Measurements from ENCODE around the gene TLK2. TPM values are rescaled to one million over a fixed set of nuclear protein-coding genes. Genes with fewer than 3 reads are reported as not detected.
A peak's percentile ranks its signal among the peaks of the same experiment; 100 is the strongest.

Gene TLK2
- total RNA-seq, 1 experiment from 2014 or later: 56.1 TPM

DNA sequence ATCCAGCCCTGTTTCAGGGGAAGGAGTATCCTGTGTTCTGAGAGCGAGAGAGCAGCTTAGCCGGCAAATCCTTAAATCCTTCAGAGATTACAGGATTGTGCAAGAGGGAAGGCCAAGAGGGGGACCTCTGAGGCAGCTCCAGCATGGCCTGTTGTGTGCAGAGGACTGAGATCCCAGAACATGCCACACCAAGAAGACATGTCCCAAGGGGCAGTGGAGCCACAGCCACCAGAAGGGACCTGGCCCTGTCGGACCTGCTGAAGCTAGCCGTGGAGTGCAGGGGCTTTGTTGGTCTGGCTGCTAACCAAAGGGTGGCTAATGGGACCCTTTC lies 147.2 kb downstream of the TLK2 start:
- no peaks in the 10 kb centered on the region for H3K27me3 Mint-ChIP-seq (ENCODE audit: insufficient read depth, unreplicated experiment)
- CTCF ChIA-PET: no interaction called here
- intact Hi-C loops (cut with micrococcal nuclease): no loop called here

GRCh38 chr17:62626719-62627218 lies 148.1 kb downstream of the TLK2 start:
- Mint-ChIP-seq H3K36me3 (ENCODE audit: insufficient read depth, unreplicated experiment) (peaks cover 12% of the 10 kb centered on the region), H3K27ac (ENCODE audit: low read depth, unreplicated experiment) (no peak overlapping the region), H3K4me3 (ENCODE audit: unreplicated experiment) (peak overlapping the region; percentile 74), H3K27me3 (ENCODE audit: insufficient read depth, unreplicated experiment) (no peaks in the 10 kb centered on the region), H3K9me3 (ENCODE audit: unreplicated experiment) (no peaks in the 10 kb centered on the region), H3K4me1 (ENCODE audit: insufficient read depth, unreplicated experiment) (peaks cover 15% of the 10 kb centered on the region)
- intact Hi-C loops (cut with micrococcal nuclease): no loop called here
- BruUV-seq (replicated peaks): no TSS peak
- CTCF ChIA-PET: interaction anchor here (0.6 kb wide), 1 partner anchor 33 kb away, joined by 3 read pairs; no protein-coding TSS in a partner anchor
- DNase-seq (ENCODE audit: unreplicated experiment): peak; percentile 72
- POLR2A ChIA-PET: interaction anchor here (0.6 kb wide), 1 partner anchor 1109 kb away, joined by 3 read pairs; no protein-coding TSS in a partner anchor
- TF ChIP-seq, protein P1, sequence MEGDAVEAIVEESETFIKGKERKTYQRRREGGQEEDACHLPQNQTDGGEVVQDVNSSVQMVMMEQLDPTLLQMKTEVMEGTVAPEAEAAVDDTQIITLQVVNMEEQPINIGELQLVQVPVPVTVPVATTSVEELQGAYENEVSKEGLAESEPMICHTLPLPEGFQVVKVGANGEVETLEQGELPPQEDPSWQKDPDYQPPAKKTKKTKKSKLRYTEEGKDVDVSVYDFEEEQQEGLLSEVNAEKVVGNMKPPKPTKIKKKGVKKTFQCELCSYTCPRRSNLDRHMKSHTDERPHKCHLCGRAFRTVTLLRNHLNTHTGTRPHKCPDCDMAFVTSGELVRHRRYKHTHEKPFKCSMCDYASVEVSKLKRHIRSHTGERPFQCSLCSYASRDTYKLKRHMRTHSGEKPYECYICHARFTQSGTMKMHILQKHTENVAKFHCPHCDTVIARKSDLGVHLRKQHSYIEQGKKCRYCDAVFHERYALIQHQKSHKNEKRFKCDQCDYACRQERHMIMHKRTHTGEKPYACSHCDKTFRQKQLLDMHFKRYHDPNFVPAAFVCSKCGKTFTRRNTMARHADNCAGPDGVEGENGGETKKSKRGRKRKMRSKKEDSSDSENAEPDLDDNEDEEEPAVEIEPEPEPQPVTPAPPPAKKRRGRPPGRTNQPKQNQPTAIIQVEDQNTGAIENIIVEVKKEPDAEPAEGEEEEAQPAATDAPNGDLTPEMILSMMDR (IDR thresholded peaks at IDR 0.05; ENCODE audit: unreplicated experiment): no peak

More for the DNA sequence above, 147.2 kb downstream of the TLK2 start:
- BruUV-seq (replicated peaks): no TSS peak
- Mint-ChIP-seq H3K36me3 (ENCODE audit: insufficient read depth, unreplicated experiment) (peaks cover 12% of the 10 kb centered on the region), H3K9me3 (ENCODE audit: unreplicated experiment) (no peaks in the 10 kb centered on the region), H3K4me3 (ENCODE audit: unreplicated experiment) (no peak overlapping the region), H3K4me1 (ENCODE audit: insufficient read depth, unreplicated experiment) (peaks cover 15% of the 10 kb centered on the region), H3K27ac (ENCODE audit: low read depth, unreplicated experiment) (no peak overlapping the region)
- POLR2A ChIA-PET: interaction anchor here (0.8 to 1.2 kb wide), 2 partner anchors 15 to 45 kb away, joined by 3 to 4 read pairs; no protein-coding TSS in a partner anchor
- no peak for DNase-seq (ENCODE audit: unreplicated experiment)
- TF ChIP-seq, protein P1 (IDR thresholded peaks at IDR 0.05; ENCODE audit: unreplicated experiment): no peak

GRCh38 chr17:62627219-62627903 lies 148.7 kb downstream of the TLK2 start, which contains the start of gene MRC2:
TSS of gene MRC2 (plus strand) at chr17:62627670. CDS start at chr17:62627803, 133 bp downstream.
- peak; percentile 61 for DNase-seq (ENCODE audit: unreplicated experiment)
- H3K27me3 Mint-ChIP-seq (ENCODE audit: insufficient read depth, unreplicated experiment): no peaks in the 10 kb centered on the region
- H3K9me3 Mint-ChIP-seq (ENCODE audit: unreplicated experiment): no peaks in the 10 kb centered on the region
- CTCF ChIA-PET: interaction anchor here (0.6 kb wide), 1 partner anchor 34 kb away, joined by 3 read pairs; no protein-coding TSS in a partner anchor
- TF ChIP-seq, protein P1 (IDR thresholded peaks at IDR 0.05; ENCODE audit: unreplicated experiment): no peak
- H3K4me1 Mint-ChIP-seq (ENCODE audit: insufficient read depth, unreplicated experiment): peaks cover 15% of the 10 kb centered on the region
- H3K4me3 Mint-ChIP-seq (ENCODE audit: unreplicated experiment): peak within 1 kb of the TSS; percentile 74
- no peak within 1 kb of the TSS for H3K27ac Mint-ChIP-seq (ENCODE audit: low read depth, unreplicated experiment)
- peaks cover 12% of the 10 kb centered on the region for H3K36me3 Mint-ChIP-seq (ENCODE audit: insufficient read depth, unreplicated experiment)
- intact Hi-C loops (cut with micrococcal nuclease): no loop called here
- POLR2A ChIA-PET: no interaction called here
- BruUV-seq (replicated peaks): no TSS peak

DNA sequence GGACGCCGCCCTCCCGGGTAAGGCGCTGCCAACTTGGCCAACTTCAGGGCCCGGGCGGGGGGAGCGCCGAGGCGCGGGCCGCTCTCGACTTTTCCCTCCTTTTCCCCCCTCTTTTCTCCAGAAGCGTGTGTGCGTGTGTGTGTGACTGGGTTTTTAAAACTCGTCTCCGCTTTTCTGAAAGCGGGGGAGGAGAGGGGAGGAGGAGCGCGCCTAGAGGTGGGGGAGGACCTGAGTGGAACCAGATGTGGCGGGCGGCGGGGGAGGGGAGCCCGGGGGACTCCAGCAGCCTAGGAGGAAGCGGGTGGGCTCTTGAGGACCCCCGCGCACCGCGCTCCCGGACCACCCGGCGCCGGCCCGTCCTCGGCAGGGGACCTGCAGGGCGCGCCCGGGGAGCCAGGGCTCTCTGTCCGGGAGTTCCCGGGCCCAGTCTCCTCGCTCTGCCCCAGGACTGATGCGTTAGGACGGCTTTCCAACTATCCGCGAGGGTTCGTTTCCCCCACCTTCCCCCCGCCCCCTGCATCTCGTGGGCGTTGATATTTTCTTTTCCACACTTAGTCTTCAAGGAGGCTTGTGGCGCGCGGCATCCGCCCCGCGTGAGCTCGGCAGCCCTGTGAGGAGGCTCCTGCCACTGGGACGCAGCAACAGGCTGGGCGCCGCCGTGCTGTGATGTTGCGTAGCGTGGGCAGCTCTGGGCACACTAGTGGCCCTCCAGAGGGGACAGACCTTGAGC lies 149.4 kb downstream of the TLK2 start:
- no TSS peak for BruUV-seq (replicated peaks)
- Mint-ChIP-seq H3K36me3 (ENCODE audit: insufficient read depth, unreplicated experiment) (peaks cover 6% of the 10 kb centered on the region), H3K9me3 (ENCODE audit: unreplicated experiment) (no peaks in the 10 kb centered on the region), H3K4me1 (ENCODE audit: insufficient read depth, unreplicated experiment) (peaks cover 15% of the 10 kb centered on the region), H3K27ac (ENCODE audit: low read depth, unreplicated experiment) (no peak overlapping the region), H3K4me3 (ENCODE audit: unreplicated experiment) (peak overlapping the region; percentile 74), H3K27me3 (ENCODE audit: insufficient read depth, unreplicated experiment) (no peaks in the 10 kb centered on the region)
- ChIA-PET POLR2A (no interaction called here), CTCF (interaction anchor here (1.1 kb wide), 1 partner anchor 11 kb away, joined by 3 read pairs; no protein-coding TSS in a partner anchor)
- DNase-seq (ENCODE audit: unreplicated experiment): peak; percentile 39
- intact Hi-C loops (cut with micrococcal nuclease): no loop called here
- TF ChIP-seq, protein P1 (IDR thresholded peaks at IDR 0.05; ENCODE audit: unreplicated experiment): no peak

All from MCF 10A (cell line).